Adrenal gland (tissue), 5 donors: ENCODE results near the gene SPPL2B.
A peak's percentile ranks its signal among the peaks of the same experiment; 100 is the strongest.

ENCODE experiments used
- POLR2A ChIP-seq, 2 donors: fragments of 450-650 bp; IDR thresholded peaks; one replicate each; pipeline ENCODE4 v1.6.1; 2017; ENCODE audit warnings: antibody characterized with exemption in 2 of 2, mild to moderate bottlenecking in 2 of 2, moderate library complexity in 1 of 2
- TF ChIP-seq, protein P1 (sequence below), 6 experiments: fragments of 450-650 bp in 4 of 6; fragments of 200-600 bp in 2 of 6; sonication (generic) in 1 of 6; IDR thresholded peaks; 1 replicate in 5 of 6; 2 replicates in 1 of 6; pipeline versions ENCODE4 v1.5.1 to v1.8.0; 2016 to 2021; ENCODE audit warnings: antibody characterized with exemption in 6 of 6, mild to moderate bottlenecking in 2 of 6, moderate library complexity in 1 of 6
- donor health status: DM: no; HTN: no; CAD: no.

GRCh38 chr19:2391118-2391725 lies 62.7 kb downstream of the SPPL2B start:
- TF ChIP-seq, protein P1, sequence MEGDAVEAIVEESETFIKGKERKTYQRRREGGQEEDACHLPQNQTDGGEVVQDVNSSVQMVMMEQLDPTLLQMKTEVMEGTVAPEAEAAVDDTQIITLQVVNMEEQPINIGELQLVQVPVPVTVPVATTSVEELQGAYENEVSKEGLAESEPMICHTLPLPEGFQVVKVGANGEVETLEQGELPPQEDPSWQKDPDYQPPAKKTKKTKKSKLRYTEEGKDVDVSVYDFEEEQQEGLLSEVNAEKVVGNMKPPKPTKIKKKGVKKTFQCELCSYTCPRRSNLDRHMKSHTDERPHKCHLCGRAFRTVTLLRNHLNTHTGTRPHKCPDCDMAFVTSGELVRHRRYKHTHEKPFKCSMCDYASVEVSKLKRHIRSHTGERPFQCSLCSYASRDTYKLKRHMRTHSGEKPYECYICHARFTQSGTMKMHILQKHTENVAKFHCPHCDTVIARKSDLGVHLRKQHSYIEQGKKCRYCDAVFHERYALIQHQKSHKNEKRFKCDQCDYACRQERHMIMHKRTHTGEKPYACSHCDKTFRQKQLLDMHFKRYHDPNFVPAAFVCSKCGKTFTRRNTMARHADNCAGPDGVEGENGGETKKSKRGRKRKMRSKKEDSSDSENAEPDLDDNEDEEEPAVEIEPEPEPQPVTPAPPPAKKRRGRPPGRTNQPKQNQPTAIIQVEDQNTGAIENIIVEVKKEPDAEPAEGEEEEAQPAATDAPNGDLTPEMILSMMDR (IDR thresholded peaks at IDR 0.05), result peak; percentile 55 to 94 (median 72)
- no peak for TF ChIP-seq POLR2A (IDR thresholded peaks at IDR 0.05)
